Suppressor macrophage (primary cell): ENCODE measurements around the gene CDX1.

Source experiments
- DNase-seq, 4 experiments: peaks; one replicate each; pipeline ENCODE4 v3.0.0-alpha.2; 2020 to 2022

The CDX1 gene

GRCh38 chr5:150131978-150132694 lies 34.4 kb upstream of the CDX1 start:
- peak; percentile 53 to 72 (median 58) for DNase-seq

- no peak for DNase-seq
Measured at GRCh38 chr5:150132740-150133139, 33.8 kb upstream of the CDX1 start.

GRCh38 chr5:150133581-150134197 lies 32.9 kb upstream of the CDX1 start:
- no peak for DNase-seq

GRCh38 chr5:150134198-150134588 lies 32.4 kb upstream of the CDX1 start:
- no peak for DNase-seq

GRCh38 chr5:150135557-150136304 lies 30.8 kb upstream of the CDX1 start:
- DNase-seq = no peak

GRCh38 chr5:150136305-150137167 lies 30.0 kb upstream of the CDX1 start:
- DNase-seq = no peak

- no peak for DNase-seq
Measured at GRCh38 chr5:150137168-150137957, 29.2 kb upstream of the CDX1 start.

GRCh38 chr5:150137997-150138396 lies 28.6 kb upstream of the CDX1 start:
- DNase-seq = no peak

GRCh38 chr5:150138551-150139265 lies 27.9 kb upstream of the CDX1 start:
- no peak for DNase-seq

GRCh38 chr5:150139334-150139733 lies 27.2 kb upstream of the CDX1 start:
- DNase-seq = no peak

- no peak for DNase-seq
Measured at GRCh38 chr5:150140830-150141229, 25.7 kb upstream of the CDX1 start.

GRCh38 chr5:150141544-150142184 lies 24.9 kb upstream of the CDX1 start:
- DNase-seq = no peak

GRCh38 chr5:150142185-150142958 lies 24.2 kb upstream of the CDX1 start:
- peak in 2 of 4 experiments; percentile 69 to 80 for DNase-seq

- peak in 2 of 4 experiments; percentile 78 to 91 for DNase-seq
Measured at GRCh38 chr5:150142959-150143349, 23.6 kb upstream of the CDX1 start.

- DNase-seq = no peak
Measured at GRCh38 chr5:150143350-150144245, 23.0 kb upstream of the CDX1 start.

- DNase-seq = no peak
Measured at GRCh38 chr5:150144246-150144801, 22.3 kb upstream of the CDX1 start.

GRCh38 chr5:150144879-150145278 lies 21.7 kb upstream of the CDX1 start:
- DNase-seq = peak in 3 of 4 experiments; percentile 43 to 60 (median 51)

GRCh38 chr5:150146235-150146634 lies 20.3 kb upstream of the CDX1 start:
- DNase-seq = no peak
